HFF-Myc (cell line): ENCODE measurements around the gene GALNT12.

ENCODE experiments used
- DNase-seq: peaks from one replicate; pipeline ENCODE4 v3.0.0-alpha.2; 2011; ENCODE audit warnings: low read depth; ENCODE audit errors: extremely low read depth
- H3K4me3 ChIP-seq: replicated peaks from 2 replicates; pipeline ENCODE4 v1.5.1; 2011; ENCODE audit warnings: low read depth, mild to moderate bottlenecking, control low read depth, low read length
- TF ChIP-seq, protein P1 (sequence below): IDR thresholded peaks from 2 replicates; pipeline ENCODE4 v1.5.1; 2012; ENCODE audit warnings: mild to moderate bottlenecking, low read depth, low read length, control low read depth; ENCODE audit errors: missing control alignments

The GALNT12 gene

DNA sequence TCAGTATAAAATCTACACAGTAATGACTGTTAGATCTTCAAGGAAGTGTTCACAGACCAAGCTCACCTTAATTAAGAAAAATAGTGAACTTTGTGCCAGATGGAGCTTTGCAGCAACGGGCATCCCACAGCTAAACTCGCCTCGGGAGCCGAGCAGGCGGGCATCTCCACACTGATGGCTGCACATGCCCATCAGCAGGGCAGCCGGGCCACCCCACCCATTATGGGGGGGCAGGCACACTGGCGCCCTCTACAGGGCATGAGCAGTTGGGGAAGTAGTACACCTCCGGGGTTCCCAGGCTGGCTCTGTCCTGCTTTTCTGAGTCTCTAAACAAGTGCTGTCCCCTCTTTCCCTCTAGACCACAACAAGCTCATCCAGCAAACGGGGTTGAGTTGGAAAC is 32.7 kb upstream of the GALNT12 start:
- no peak overlapping the region for H3K4me3 ChIP-seq
- DNase-seq = no peak
- TF ChIP-seq, protein P1, sequence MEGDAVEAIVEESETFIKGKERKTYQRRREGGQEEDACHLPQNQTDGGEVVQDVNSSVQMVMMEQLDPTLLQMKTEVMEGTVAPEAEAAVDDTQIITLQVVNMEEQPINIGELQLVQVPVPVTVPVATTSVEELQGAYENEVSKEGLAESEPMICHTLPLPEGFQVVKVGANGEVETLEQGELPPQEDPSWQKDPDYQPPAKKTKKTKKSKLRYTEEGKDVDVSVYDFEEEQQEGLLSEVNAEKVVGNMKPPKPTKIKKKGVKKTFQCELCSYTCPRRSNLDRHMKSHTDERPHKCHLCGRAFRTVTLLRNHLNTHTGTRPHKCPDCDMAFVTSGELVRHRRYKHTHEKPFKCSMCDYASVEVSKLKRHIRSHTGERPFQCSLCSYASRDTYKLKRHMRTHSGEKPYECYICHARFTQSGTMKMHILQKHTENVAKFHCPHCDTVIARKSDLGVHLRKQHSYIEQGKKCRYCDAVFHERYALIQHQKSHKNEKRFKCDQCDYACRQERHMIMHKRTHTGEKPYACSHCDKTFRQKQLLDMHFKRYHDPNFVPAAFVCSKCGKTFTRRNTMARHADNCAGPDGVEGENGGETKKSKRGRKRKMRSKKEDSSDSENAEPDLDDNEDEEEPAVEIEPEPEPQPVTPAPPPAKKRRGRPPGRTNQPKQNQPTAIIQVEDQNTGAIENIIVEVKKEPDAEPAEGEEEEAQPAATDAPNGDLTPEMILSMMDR = peak; percentile 82

DNA sequence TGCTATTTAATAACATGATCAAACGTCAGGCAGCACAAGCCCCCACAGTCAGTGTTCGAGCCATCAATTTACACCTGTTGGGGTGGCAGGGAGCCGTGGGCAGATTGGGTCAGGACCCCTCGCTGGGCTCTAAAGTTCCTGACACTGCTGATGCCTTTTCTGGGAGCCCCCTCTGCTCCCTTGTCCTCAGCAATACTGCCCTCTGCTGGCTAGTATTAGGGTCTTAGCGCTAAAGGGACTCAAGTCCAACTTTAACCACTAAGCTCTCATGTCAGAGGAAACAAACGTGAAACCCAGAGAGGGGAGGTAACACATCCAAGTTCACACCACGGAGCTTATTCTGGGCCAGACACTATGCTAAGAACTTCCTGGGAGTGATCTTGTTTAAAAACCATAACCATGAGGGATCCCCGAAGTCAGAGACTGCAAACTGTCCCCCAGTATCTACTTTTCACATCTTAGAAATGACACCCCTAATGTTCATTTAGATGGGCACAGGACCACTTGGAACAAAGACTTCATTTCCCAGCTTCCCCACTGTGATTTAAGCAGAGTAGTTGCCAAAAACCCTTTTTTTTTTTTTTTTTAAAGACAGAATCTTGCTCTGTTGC is 31.5 kb upstream of the GALNT12 start:
- TF ChIP-seq, protein P1 = peak; percentile 79
- peak; percentile 33 for DNase-seq

DNA sequence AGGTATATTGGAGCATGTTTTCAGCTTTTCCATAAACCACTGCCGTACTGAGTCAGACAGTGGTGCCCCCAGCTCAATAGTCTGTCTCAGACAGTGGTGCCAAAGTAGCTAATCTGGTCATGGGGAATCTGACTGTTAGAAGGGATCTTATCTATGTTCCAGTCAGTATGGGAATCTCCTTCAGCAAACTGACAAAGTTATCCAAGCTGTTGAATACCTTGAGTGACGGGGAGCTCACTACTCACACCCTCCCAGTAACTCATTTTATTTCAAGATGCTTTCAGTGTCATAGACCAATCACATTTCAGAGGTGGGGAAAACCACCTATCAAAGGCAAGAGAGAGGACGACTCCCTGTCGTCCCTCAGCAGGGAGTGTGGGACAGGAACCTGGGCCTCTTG is 29.9 kb upstream of the GALNT12 start:
- TF ChIP-seq, protein P1 = no peak
- DNase-seq = no peak
- H3K4me3 ChIP-seq = no peak overlapping the region

More for the DNA sequence above, 31.5 kb upstream of the GALNT12 start:
- no peak overlapping the region for H3K4me3 ChIP-seq

DNA sequence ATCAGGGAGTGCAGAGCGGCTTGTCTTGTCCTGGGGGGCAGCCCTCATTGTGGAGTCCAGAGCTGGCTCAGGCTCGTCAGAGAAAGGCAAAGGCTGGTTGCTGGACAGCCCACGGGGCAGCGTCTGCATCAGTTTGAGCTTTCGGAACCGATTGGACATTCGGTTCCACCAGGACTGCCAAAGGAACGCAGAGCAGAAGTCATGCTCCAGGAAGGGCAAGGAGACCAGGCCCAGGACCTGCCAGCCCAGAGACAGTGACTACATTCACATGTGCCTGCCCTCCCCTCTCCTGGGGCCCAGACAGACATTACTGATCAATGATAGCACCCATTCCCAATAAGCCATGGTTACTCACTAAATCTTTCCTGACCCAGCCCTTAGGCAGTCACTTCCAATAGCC is 29.2 kb upstream of the GALNT12 start:
- no peak overlapping the region for H3K4me3 ChIP-seq
- no peak for DNase-seq
- TF ChIP-seq, protein P1 = no peak

DNA sequence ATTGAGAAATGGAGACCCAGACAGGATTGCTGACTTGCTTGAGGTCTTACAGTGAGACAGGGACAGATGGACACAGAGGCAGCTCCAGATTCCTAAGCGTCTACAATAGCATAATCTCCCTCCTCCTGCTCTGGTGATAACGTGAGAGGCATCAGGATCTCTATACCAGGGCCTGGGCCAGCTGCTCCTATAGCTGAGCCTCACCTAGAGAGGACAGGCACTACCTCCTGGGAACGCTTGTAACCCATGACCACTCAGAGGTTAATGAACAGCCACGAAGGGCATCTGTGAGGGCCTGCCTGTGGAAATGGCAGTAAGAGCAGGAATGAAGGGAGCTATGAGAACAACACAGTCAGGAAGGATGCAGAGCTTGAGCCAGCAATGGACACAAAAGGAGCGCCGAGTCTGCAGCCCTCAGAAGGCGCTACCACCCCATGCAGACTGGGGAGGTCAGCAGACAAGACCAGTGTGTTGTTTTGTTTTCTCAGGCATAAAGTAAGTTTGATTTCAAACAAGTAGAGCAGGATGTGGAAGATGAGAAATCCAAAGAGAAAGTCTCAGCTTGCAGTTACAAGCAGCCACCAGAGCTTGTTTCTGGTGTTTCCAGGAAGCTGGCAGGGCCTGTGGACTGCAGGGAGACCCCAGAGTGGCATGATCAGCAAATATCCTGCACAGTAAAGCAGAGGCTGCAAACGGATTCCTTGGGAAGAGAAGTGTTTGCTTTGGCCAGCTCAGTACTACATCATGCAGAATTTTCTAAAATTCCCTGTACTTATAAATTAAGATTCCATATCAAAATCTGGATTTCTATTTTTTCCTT is 28.5 kb upstream of the GALNT12 start:
- no peak overlapping the region for H3K4me3 ChIP-seq

DNA sequence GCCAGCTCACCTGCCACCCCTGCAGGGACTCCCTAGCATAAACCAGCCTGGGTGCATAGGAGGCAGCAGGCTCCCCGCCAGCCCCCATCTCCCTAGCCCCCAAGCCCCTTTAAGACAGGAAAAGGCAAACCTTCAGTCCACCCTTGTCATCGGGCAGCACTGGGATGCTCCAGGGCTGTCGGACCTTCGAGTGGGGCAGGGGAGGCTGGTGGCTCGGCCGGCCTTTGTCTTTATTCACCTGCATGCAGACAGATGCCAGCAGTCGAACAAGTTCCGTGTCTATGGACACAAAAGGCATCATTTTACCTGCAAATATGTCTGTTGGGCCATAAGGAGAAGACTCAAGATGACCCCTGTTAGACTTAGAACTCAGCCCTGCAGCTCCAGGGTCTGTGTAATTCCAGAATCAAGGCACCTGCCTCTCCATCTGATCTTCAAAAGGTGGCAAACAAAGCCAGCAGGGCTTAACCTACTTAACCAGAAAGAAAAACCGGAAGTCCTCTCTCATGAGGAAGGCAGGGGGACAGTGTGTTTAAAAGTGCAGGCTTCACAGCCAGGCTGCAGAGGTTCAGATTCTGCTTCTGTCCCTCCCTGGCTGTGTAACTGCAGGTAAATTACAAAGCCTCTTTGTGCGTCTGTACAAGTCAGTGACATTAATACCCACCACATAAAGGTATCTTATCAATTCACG is 27.3 kb upstream of the GALNT12 start:
- DNase-seq = no peak
- no peak overlapping the region for H3K4me3 ChIP-seq
- TF ChIP-seq, protein P1 = no peak

More for the DNA sequence above, 28.5 kb upstream of the GALNT12 start:
- TF ChIP-seq, protein P1 = no peak
- no peak for DNase-seq
